Left cardiac atrium (tissue), 4 donors: ENCODE results near the gene MYO18B. TPM values are rescaled to one million over a fixed set of nuclear protein-coding genes. Genes with fewer than 3 reads are reported as not detected.
"Not testable (repeated sequence)": the region's sequence is repeated elsewhere in the genome, so short reads cannot be mapped to it uniquely, and the experiment has no call there.

Experiments
- ATAC-seq, 2 donors: fragments of 200-7000 bp; cut with Tn5 transposase; one replicate each; pipeline ENCODE4 v1.9.1; 2020; ENCODE audit warnings: mild to moderate bottlenecking in 2 of 2, moderate library complexity in 2 of 2
- DNase-seq: peaks from one replicate; pipeline ENCODE4 v3.0.0-alpha.2; 2020
- intact Hi-C, 2 donors: fragments of 100-400 bp; cut with DNase I; formaldehyde crosslinking; loops; one replicate each; pipeline versions ENCODE4 v1.14.1 to v1.15.1; 2022 to 2023
- total RNA-seq, 2 donors: library from RNA; stranded (reverse); fragmentation: NEBNext Ultra II Directional; extraction: Animal tissue kit (Norgen Biotek cat#: 25700); gene quantifications; one replicate each; pipeline ENCODE4 v1.2.1, GENCODE V29; 2021
- donor health status: DM: no; HTN: yes; CAD: no.
- donor health status: DM: no; HTN: yes; CAD: no; lungs with severe emphysema.
- donor health status: DM: yes; HTN: yes; CAD: no.
- donor health status: Dilated cardiomyopathy.

Gene MYO18B
- total RNA-seq, 2 donors from 2014 or later = 71.6 to 142 TPM

DNA sequence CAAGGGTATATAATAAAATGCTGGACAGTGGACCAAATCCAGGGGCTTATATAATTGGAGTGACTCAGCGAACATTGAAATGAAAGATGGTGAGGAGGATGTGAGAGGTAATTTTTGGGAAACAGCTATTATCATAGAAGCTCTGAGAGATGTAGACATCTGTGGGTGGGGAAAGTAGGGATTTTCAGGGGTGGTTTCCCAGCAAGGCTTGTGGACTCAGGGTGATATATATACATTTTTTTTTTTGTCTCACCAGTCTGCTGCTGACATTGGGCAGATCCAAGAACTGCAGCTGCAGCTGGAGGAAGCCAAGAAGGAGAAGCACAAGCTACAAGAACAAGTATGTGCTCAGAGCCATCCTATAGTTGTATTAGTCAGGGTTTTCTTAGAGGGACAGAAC lies 208.1 kb downstream of the MYO18B start:
- intact Hi-C loops = no loop called here
- DNase-seq (no peak), ATAC-seq (no peak)

DNA sequence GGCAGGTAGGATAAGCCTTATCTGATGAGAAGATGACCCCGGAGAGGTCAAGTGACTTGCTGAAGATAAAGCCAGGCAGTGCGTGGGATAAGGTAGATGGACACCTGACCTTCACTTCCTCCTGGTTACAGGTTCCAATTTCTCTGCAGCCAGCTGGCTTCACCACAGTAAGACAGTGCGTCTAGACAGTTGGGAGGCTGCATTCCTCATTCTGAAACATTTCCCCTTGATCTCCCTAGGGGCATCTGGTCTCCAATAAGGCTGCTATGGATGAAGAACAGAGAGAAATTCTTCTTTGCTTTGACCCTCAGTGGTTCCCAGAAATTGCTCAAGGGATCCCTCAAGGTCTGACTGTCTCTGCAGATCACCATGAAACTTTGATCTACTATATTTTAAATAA lies 211.3 kb downstream of the MYO18B start:
- intact Hi-C loops = no loop called here
- no peak for DNase-seq
- ATAC-seq = peak in 1 of 2 donors; percentile 29

DNA sequence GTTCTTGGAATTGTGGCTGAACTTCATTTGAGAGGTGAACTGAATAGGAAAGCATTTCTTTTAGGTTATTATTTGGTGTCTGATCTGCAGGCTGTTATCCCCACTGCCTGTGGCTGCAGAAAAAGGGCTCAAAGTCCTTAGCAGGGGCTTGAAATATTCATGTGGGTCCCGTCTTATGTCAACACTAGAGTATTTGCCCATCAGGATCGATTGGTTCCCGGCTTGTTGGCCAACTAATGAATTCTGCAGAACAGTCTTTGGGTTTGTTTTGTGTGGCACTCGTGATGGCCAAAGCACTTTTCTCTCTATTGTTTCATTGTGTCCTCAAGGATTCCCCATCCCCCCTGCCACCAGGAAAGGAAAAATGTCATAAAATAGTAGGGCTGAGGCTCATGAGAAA lies 211.9 kb downstream of the MYO18B start:
- DNase-seq (no peak), ATAC-seq (no peak)
- intact Hi-C loops = no loop called here

DNA sequence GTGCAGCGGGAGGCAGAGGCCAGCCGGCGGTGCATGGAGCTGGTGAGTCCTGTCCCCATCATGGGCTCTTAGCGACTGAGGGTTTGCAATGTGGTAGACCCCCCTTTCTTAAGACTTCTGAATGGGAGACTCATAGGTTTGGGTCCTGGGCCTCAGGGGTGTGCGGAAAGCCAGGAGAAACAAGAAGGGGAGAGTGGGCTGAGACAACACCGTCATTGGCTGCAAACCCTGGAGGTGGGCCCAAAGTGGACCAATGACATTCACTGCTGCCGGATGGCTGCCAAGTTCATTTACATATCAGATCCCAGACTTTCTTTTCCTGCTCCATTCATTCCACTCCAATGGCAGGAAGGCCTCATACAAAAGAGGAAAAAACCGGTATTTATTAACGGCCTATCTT lies 213.3 kb downstream of the MYO18B start:
- ATAC-seq = no peak
- no peak for DNase-seq
- intact Hi-C loops = no loop called here

DNA sequence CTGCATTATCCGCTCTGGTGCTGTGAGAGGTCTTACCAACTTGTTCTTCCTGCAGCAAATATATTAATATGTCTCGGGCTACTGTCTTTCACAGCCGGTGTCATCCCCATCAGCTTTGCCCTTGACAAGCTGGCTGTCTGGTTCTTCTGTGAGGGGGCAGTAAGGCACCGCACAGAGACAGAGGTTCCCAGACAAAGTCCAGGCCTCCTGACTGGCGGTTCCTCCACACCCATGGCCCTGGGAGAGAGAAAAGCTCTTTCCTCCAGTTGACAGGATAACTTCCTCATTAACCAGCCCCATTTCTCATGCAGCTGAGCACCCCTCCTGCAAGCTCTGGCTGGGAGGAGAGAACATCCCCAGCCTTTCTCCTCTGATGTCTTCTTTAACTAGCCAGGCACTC lies 214.8 kb downstream of the MYO18B start:
- no peak for ATAC-seq
- DNase-seq = no peak
- intact Hi-C loops = no loop called here

DNA sequence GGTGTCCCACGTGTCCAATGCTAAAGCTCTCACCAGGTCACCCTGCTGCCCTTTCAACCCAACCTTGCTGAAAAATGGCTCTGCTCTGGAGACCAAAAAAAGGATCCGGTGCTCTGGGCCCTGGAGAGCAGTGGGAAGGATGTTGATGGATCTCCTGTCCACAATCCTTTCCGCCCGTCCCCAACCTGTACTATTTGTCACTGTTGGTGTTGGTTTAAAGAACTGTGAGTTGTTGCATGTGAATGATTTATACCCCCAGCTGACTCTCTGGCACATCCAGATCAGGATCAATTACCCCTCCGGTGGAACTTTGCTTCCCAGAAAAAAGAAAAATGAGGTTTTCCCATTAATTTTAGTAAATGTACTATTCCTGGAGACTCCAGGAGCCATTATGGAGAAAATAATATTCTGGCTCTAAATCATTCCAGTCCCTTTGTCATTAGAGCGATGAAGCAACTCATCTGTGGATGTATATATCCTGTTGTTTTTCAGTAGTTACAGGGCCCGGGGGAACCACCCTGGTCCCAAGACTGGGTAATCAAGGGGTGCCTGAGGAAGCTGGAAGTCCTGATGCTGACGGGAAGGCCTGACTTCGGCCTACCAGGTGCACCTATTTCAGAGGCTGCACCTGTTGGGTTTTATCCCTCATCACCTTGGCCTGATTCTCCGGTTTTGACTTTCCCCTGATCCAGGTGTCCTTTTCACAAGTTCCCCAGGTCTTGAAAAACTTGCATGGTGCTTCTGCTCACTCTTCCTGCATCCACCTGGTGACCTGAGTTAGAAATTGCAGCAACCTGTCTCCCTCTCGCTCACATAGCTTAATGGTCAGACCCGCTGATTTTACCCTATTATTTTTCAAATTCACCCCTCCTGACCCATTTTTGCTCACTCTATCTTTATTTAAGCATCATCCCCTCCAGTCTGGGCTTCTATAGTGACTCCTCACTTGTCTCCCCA lies 218.1 kb downstream of the MYO18B start:
- ATAC-seq (no peak), DNase-seq (no peak)
- intact Hi-C loops = no loop called here

DNA sequence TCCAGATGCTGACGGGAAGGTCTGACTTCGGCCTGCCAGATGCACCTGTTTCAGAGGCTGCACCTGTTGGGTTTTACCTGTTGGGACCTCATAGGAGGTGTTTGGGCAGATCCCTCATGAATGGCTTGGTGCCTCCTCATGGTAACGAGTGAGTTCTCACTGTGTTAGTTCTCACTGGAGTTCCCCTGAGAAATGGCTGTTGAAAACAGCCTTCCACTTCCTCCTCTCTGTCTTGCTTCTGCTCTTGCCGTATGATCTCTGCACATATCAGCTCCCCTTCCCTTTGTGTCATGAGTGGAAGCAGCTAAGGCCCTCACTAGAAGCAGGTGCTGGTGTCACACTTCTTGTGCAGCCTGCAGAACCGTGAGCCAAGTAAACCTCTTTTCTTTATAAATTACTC lies 219.7 kb downstream of the MYO18B start:
- ATAC-seq = no peak
- intact Hi-C loops = no loop called here
- DNase-seq = no peak

DNA sequence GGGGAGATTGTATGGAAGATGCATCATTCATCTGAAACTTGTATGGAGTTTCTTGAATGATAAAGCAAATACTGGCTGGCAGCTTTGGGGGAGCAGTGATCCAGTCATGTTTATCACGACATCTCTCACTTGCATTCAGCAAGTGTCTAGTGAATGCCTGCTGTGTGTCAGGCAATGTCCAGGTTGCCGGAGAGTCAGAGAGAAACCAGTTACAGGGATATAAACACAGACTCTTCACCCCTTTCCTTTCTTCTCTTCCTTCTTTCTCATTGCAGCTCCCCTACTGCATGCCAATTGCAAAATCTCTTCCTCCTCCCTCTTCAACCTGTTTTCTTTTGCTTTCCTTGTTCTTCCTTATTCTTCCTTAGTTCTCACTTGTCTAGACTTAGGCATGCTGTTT lies 220.7 kb downstream of the MYO18B start:
- ATAC-seq (no peak), DNase-seq (no peak)
- intact Hi-C loops = no loop called here

DNA sequence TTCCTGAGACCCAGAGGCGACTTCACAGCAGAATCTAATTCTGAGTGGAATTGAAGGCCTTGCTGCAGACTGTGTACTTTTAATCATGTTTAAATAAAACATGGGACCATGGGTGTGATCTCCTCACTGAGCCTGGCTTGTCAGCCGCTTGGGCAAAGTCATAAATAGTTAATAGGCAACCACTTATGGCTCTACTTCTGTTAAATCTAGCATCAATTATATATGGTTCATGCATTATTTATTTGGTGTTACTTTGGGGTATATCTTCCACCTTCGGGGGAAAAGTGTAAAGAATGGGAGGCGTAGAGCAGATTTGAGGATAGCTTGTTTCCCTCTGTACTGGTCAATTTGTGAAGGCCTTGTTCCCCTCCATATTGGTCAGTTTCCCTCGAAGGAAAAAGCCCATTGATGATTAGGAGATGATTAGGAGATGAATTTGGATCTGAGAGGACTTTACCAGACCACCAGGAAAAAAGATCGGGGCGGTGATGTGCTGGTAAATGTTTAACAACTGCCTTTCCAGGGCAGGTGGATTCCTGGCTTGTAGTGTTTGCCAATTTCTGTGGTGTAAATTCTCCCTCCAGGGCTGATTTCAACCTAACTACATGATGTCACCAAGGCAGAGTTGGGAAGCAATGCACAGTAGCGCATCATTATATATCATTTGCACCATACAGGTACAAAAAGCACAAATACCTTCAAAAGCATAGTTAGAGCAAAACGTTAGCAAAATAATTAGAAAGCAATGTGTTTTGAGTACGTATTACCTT lies 223.2 kb downstream of the MYO18B start:
- no peak for DNase-seq
- no peak for ATAC-seq
- intact Hi-C loops = no loop called here

DNA sequence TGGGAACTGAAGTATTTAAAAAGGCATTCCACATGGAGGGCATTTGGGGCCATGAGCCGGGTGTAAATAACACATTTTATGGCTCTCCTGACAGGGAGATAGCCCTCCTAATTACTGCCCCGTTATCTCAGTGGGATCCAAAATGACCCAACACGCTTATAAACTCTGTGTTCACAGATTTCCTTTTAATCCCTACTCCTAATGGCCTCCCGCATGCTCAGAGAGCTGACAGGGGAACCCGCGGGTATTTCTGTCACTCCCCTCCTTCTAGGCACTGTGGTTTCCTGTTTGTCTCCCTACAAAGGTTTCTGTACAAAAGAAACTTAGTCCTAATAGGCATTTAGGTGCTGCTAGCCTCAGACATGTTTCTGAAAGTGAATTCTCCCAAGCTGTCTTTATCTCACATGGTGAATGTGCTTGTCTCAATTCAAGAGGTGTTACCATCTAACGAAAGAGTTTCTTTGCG lies 224.5 kb downstream of the MYO18B start:
- intact Hi-C loops = no loop called here
- no peak for ATAC-seq
- no peak for DNase-seq

DNA sequence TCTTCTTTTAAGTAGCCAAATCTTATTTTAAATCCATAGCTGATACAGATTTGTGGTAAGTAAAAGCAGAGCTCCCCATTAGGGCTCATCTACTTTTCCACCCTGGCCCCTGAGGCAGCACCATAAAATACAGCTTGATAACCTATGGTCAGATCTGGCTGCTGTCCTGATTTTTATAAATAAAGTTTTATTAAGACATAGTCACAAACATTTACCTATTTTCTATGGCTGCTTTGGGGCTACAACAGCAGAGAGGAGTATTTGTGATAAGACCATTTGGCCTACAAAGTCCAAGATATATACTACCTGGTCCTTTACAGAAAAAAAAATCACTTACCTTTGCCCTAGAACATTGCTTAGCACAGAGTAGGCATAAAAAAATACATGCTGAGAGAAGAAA lies 227.3 kb downstream of the MYO18B start:
- no peak for ATAC-seq
- no peak for DNase-seq
- intact Hi-C loops = no loop called here

DNA sequence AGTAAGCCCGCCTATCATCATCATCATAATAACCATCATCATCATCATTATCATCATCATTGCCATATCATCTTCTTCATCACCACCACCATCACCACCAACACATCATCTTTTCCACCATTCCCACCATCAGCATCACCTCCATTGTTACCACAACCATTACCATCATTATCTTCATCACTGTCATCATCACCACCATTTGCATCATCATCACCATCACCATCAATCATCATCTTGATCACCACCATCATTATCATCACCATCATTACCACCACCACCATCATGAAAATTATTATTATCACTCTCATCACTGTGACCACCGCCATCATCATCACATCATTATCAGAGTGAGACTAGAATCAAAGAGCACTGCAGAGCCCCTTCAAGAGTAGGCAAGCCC lies 227.9 kb downstream of the MYO18B start:
- intact Hi-C loops = no loop called here
- ATAC-seq (no peak), DNase-seq (no peak)

DNA sequence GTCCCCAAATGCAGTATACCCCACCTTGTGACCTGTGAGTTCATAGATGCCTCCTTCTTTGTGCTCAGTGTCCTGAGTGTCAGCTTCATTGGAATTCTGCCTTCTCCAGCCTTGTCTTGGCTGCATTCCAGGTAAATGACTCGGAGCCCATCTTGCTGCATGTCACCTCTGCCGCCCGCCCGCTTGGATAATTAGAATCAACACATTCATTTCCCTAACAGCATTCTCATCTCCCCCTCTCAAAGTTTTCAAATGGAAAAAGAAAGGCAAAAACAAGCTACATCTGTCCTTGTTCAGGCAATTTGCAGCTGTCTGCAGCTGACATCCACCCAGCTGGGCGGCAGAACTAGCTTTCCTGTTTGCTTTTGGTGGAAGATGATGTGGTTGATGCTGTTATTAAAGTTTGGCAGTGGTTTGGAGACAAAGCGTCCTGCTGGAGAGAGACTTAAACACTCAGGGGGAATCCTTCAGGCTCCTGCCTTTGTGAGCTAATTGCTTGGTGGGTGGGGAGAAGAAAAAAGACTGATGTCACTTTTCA lies 228.5 kb downstream of the MYO18B start:
- DNase-seq (peak; percentile 37), ATAC-seq (peak; percentile 50 to 71)
- intact Hi-C loops = no loop called here

DNA sequence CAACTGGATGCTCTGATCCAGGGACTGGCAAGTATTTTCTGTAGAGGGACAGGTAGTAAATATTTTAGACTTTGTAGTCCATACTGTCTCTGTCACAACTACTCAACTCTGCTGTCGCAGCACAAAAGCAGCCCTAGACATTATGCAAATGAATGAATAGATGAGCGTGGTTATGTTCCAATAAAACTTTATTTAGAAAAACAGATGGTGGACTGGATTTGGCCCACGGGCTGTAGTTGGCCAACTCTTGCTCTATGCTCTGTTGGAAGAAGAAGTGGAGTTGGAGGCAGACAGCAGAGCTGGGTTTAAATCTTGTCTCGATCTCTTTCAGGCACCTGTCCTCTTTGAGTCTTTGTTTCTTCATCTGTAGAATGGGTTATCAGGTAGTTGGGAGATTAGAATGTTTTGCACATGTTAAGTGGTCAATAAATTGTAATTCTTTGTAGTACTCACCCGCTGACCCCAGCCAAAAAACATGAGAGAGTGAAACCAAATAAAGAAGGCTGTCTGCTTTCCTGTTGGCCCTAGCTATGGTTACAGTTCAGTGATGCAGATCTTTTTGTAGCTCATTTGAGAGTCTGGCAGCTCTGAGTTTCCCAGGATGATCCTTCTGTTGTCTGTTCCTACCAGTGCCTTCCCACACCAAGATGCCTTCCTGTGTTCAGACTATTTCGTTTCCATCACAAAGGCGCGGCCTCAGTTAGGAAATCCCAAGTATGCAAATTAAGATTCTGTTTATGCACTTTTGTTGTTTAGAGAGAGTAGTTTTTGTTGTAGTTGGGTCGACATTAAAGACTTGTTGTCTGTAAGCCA lies 229.2 kb downstream of the MYO18B start:
- DNase-seq (no peak), ATAC-seq (no peak)
- intact Hi-C loops = no loop called here

DNA sequence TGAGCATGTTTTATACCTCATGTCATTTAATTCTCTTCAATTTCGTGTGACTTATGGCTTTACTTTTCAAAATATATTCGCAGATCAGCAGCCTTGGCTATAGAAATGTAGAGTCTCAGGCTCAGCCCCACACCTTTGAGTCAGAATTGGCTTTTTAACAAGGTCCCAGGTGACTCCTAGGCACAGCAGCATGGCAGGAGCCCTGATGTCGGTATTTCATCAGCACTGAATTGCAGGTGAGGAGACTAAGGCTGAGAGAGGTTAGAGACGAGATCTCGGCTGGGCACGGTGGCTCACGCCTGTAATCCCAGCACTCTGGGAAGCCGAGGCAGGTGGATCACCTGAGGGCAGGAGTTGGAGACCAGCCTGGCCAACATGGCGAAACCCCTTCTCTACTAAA lies 230.4 kb downstream of the MYO18B start:
- ATAC-seq (no peak), DNase-seq (no peak)

DNA sequence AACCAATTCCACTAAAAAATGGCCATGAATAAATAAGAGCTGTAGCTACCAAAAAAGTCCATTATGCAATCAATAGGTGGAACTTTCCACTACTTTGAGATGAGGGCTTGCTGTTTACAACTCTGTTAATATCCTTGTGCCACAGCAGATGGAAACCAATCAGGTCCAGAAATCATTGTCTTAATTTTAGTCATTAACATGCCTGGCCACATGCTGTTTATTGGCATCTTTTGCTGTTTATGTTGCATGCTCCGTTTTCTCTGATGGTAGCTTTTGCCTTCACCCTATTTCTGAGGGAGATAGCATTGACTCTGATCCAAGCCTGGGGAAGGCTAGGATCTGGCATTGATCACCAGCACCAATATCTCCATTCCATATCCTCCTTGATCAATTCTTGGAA lies 234.4 kb downstream of the MYO18B start:
- intact Hi-C loops = no loop called here
- DNase-seq (no peak), ATAC-seq (no peak)

More for the DNA sequence above, 230.4 kb downstream of the MYO18B start:
- intact Hi-C loops = no loop called here

DNA sequence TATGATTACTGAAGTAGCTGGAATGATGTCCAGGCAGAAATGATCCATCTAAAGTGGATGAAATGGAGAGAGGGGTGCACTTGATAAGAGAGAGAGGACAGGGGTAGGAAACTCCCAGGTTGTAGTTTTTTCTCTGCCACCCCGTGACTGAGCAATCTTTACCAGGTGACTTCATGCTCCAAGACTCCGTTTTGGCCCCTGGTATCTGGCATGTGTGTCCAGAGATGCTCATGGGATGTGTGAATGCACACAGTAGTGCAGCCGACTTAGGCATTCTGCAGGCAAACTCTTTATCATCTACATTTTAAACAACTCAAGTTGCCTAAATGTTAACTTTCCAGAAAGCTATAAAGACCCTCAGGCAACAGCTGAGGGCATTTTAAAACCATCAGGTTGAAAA lies 238.0 kb downstream of the MYO18B start:
- intact Hi-C loops = no loop called here
- ATAC-seq (peak in 1 of 2 donors; percentile 23), DNase-seq (no peak)

DNA sequence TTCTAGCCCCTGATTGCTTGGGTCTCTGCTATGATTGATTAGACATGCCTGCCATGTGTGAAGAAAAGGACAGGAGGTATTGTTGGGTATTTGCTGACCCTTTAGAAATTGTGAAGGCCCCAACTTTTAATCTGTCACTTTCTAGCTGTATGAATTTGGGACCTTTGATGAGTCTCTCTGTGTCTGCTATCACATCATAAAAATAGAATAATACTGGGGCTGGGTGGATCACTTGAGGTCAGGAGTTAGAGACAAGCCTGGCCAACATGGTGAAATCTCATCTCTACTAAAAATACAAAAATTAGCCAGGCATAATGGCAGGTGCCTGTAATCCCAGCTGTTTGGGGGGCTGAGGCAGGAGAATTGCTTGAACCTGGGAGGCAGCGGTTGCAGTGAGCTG lies 242.9 kb downstream of the MYO18B start:
- ATAC-seq = peak; percentile 29 to 55
- intact Hi-C loops, DNase-seq: not testable (repeated sequence)

DNA sequence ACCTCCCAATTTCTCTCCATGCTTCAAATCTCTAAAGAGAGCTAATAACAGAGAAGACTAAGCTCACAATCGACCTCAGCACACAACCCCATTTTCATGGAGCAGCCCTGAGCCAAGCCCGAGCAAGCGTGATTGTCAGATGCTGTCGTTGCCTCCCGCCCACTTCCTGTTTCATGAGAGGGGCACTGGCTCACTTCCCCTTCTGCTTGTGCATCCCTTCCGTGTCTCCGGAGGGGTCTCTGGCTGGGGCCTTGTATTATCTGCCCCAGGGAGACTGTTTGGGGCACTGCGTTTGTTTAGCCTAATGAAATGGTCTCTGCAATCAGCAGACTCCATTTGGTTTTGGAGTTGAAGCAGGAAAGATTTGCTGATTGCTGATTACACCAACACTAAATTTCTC lies 246.0 kb downstream of the MYO18B start:
- DNase-seq = no peak
- ATAC-seq = no peak
- intact Hi-C loops = no loop called here
